CD4-positive, alpha-beta T cell treated with Interleukin-6 at 100 ng/mL for 8 hours (primary cell): Measurements from ENCODE around the gene NCOA3.

Experiments
- DNase-seq: peaks from one replicate; pipeline ENCODE4 v3.0.0-alpha.2; 2020; ENCODE audit warnings: mixed read lengths, low spot score

NCOA3 gene

DNA sequence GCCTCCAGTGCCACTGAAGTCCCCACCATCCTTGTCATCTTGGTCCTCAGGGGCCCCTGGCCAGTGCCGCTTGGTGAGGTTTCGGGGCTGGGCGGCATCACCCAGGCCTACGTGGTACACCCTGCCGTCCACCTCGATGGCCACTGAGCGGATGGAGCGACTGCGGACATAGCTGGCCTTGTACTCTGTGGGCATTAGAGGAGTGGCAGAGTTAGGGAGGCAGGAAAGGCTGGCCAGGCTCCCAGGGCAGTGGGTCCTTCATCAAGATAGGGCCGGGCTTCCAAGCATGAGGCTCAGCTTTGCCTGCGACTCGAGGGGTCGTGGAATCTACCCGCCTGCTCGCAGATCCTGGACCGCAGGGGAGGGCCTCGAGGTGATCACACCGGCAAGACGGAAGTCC lies 164.6 kb downstream of the NCOA3 start:
- no peak for DNase-seq

DNA sequence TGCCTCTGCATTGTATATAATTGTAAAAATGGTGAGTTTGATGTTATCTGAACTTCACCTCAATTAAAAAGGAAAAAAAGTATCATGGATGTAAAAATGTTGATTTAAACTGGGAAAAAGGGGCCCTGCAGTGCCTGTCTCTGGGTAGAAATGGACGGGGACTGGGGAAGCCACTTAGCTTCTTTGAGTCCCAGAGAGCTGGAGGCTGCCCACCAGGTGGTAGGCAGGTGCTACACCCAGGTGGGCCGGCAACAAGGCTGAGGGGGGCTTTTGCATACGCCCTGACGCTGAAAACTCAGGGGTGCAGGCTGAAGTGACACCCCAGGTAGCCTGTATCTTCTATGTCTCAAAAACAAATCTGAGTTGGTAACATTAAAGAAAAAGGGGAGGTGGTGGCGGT lies 165.4 kb downstream of the NCOA3 start:
- DNase-seq = no peak

DNA sequence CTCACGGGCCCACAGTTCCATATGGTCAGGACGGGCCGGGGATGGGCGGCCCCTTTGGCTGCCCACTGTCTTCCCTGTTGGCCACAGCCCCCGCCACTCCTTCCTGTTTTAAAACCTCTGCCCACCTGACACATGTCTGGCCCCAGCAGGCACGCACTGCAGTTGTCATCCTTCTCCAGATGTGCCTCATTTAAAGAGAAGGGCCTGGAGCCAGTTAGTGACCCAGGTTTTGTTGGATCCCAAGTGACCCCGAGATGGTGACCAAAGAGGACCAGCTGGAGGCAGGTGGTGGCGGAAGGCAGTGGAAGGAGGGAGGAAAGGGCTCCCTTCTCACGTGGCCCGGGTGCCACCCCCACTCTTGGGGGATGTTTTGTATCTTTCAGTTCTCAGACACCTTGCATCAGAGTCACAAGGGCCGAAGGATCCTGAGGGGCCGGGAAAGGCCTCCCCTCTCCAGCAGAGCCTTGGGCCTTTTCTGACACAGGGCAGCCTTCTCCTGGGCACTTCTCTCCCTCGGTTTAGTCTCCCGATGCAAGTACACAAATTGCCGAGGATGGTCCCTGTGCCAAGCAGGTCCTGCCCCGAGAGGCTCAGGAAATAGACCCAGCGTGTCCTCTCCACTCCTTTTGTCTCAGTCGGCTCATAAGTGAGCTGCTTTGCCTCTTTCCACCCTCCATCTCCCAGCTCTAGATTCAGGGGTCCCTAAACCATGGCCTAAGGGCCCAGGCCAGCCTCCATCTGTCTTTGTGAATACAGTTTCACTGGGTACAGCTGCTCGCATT lies 166.0 kb downstream of the NCOA3 start:
- no peak for DNase-seq

DNA sequence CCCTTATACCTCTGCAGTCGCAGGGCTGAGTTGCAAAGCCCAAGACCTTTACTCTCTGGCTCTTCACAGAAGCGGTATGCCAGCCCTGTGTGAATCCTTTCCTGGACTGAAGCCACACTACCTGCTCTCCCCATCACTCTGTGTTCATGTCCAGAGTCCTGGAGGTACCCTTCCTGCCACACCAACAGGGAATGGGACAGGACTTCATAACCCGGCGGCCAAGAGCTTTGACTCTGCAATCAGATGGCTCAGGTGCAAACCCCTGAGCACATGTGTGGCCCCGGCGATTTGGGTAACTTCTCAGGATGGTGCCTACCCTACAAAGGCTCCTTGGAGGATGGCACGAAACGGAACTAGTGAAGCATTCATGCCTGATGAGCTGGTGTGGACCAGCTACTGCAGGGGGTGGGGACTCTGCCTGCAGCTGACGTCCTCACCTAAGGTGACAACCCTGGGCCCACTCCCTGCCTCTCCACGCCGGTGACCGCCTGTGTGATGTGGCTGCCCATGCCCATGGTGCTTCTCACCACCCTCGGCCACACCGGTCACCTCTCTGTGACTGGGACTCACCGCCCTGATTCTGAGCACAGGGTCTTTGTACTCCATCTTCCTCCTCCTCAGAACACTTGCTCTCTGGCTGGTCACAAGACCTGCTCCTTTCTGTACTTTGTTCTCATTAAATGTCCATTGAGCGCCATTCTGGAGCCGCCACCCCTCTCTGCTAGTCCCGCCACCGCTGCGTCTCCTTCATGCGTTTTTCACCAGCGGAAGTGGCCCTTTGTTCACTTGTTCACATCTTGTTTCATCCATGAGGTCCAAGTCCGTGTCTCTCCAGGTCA lies 166.8 kb downstream of the NCOA3 start:
- DNase-seq = no peak

DNA sequence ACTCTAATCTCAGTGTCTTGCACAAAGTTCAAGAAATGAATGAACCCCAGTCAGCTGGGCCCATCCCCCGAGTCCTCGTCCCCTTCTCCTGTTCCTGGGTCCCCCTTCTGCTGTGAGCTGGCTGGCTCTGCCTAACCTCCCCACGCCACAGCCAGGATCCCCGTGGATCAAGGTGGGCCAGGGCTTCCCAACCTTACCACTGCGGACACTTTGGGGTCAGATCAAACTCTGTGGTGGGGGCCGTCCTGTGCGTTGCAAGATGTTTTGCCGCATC lies 167.4 kb downstream of the NCOA3 start:
- DNase-seq = no peak

DNA sequence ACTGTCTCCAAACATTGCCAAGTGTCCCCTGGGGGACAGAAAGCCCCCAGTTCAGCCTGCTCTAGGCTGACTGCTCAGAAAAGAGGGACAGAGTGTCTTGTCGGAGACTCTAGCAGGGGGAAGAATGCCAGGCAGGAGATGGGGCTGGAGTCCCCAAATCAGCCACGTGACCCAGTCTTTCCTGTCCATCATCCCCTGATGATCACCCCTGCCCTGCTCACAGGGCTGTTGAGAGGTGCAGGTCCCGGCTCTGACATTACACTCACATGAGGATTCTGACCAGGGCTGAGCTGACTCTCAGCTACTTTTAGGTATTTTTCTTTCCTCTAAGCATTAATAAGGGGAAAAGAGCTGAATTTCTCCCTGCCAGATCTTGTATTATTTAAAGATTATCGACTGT lies 167.8 kb downstream of the NCOA3 start:
- no peak for DNase-seq

DNA sequence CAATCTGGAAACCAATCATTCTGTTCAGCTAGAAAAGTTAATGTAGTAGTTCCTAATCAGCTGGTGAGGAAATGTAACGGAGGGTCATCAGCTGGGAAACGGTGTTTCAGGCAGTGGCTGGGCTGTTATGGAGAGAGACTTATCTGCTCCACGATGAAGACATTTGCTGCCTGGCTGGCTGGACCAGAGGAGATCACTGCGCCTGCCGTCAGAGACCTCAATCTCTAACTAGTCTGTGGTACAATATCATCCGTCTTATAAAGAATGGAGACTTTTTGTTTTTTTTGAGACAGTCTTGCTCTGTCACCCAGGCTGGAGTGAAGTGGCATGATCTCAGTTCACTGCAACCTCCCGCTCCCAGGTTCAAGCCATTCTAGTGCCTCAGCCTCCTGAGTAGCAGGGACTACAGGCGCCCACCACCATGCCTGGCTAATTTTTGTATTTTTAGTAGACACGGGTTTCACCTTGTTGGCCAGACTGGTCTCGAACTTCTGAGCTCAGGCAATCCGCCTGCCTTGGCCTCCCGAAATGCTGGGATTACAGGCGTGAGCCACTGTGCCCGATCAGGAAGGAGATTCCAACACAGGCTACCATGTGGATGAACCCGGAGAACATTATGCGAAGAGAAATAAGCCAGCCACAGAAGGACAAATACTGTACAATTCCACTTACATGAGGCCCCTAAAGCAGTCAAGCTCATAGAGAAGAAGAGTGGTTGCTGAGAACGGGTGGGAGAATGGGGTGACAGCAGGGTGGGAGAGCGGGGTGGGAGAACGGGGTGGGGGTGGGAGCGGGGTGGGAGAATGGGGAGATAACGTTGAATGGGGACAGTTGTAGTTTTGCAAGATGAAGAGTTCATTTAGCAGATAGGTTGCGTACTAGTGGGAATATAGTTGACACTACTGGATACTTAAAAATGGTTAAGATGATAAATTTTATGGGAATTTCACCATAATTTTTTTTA lies 168.5 kb downstream of the NCOA3 start:
- no peak for DNase-seq

DNA sequence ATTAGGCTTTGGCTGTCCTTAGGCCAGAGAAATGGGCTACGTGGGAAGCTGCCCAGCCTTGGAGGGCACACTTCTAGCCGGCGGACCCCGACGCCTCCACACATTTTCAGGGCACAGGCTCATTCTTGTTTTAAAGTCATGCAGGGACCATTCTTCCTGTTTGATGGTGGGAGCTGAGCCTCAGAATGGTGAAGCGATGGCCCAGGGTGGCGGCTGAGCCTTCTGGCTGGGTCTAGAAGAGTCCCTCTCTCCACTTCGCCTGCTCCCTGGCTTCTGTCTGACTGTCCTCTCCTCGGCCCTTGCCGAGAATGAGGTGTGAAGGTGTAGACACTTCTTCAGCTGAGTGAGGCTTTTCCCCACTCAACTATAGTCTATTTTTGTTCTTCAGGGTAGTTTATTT lies 169.2 kb downstream of the NCOA3 start:
- no peak for DNase-seq

DNA sequence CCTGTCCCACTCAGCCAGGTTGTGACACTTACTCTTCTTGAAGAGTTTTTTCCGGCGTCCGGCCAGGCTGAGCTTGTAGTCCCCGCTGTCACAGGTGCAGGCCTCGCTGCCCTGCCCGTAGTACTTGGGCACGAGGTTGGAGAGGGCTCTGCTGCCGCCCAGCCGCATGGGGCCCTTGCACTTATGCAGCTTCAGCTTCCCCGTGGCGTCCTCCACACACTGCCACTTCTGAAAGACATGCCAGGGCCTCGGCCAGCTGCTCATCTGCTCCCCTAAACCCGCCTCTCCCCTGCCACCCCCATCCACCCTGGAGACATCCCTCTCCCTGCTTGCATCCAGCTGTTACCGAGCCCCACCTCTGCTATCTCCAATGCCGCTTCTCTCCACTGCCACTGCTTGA lies 170.5 kb downstream of the NCOA3 start:
- no peak for DNase-seq

DNA sequence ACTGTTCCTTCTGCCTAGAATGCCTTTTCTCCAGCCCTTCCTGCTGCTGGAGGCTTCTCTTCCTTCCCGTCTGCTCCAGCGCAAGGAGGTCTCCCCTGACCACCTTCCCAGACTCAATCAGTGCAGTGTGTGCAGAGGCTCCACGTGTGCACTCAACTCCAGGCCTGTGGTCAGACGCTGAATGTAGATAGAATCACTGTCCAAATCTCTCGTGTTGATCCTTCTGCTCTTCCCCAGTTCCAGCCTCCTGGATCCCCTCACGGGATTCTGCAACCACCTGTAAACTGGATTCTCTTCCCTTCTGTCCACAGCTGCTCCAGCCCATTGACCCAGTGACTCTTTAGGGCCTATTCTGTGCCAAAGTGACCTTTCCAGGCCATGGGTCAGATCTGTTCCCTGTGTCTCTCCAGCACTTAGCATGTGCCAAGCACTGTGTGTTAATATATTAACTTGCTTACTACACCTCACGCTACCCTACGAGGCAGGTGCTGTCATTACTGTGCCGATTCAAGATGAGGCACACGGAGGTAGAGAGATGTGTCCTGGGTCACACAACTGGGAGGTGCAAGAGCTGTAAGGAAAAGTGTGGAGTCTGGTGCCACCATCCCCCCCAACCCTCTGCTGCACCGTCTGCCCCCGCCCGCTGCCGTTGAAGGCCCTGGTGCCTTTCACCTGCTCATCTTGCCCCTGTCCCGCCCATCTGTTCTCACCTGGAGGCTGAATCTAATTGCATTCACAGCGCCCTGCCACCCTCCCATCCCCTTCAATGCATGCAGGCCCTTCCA lies 171.4 kb downstream of the NCOA3 start:
- no peak for DNase-seq

DNA sequence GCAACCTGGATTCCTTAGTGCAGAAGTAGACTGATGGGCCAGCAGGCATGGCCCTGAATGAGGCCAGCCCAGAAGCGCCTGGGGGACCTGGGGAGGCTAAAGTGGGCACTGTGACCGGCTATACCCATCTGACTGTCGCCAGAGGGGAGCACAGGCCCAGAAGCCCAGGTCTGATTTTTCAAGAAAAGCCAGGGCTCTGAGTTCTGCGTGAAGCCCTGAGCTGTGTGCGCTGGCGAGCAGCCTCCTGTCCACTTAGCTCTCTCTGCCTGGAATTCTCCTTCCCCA lies 171.9 kb downstream of the NCOA3 start:
- DNase-seq = no peak

DNA sequence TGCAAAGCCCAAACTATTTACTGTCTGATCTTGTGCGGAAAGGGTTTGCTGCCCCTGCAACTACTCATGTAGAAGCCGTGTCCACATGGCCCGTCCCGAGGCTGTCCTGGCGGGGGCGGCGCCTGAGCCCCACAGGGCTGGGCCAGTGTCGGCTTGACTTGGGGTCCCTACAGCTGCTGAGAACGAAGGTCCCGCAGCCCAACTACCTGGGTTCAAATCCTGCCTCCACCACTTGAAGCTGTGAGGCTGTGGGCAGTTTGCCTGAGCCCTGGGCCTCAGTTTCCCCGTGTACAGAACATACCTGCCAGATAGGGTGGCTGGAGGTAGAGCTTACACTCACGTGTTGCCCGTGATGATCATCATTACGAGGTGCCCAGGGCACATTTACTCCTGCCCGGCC lies 172.5 kb downstream of the NCOA3 start:
- DNase-seq = no peak

DNA sequence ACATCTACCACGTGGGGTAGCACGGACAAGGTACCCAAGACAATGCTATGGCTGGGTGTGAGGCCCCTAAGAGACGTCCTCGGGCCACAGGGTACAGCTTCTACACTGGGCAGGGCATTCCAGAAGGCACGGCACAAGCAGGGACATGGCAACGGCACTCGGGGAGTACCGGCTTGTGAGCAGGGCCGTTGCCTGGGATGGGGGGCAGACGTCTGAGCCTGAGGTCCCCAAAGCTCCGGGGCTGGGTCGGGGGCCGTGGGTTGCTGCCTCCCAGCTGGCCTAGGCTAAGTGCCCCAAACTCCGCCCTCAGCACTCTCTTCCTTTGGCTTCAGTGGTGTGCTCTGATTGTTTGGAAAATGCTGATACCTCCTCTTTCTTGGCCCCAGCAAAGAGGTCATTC lies 173.0 kb downstream of the NCOA3 start:
- no peak for DNase-seq

DNA sequence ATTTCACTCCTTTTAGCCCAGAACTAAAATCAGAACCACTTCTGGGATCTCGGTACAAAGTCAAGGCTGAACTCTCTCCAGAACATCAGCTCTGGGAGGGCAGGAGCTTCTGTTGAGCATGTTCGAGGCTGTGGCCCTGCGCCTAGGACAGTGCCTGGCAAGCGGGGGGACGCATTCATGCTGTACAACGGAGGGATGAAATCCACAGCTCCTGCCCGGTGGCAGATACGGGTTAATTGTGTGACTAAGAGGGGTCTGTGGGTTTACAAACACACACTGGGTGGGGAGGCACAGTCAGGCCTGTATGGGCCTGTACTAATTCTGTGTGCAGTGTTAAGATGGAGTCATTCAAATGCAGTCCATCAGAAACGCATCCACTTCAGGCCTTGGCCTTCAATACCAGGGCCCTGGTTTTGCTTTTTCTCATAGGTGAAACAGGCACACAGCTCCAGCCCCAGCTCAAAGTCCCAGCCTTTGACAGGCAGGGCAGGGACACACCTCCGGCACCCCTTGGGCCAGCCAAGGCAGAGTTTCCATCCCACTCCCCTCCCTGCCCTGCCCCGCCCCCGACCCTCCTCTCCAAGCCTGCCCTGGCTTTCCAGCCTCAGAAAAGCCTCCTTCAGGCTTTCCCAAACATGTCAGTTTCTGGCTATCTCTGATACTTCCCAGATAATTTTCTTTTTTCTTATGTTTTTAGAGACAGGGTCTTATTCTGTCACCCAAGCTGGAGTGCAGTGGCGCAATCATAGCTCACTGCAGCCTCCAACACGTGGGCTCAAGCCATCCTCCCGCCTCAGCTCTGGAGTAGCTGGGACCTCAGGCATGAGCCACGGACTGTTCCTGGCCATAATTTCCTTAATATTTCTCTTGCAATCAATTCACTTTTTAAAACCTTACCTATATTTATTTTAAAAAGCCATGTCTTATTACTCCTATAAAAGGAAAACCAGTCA lies 173.8 kb downstream of the NCOA3 start:
- no peak for DNase-seq

DNA sequence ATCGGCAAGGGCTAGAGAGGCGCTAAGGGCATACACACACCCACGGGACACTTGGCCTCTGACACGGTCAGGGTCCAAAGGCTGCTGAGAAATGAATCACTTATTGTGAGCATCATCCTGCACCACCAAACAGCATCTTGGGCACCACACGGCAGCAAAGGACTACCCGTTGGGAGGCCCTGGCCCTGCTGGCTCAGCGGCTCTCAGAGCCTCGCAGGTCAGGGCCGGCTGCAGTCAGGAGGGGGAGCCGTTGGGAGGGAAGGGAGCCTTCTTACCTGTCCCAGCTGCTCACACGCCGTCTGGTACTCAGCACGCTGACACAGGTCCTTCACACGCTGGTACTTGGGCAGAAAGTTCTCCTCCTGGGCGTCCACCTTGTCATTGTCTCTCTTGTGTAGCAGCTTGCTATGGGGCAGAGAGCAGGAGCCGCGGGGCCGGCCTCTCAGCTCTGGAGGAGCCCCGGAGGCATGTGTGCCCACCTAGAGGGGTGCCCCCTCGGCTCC lies 174.6 kb downstream of the NCOA3 start:
- DNase-seq = no peak

DNA sequence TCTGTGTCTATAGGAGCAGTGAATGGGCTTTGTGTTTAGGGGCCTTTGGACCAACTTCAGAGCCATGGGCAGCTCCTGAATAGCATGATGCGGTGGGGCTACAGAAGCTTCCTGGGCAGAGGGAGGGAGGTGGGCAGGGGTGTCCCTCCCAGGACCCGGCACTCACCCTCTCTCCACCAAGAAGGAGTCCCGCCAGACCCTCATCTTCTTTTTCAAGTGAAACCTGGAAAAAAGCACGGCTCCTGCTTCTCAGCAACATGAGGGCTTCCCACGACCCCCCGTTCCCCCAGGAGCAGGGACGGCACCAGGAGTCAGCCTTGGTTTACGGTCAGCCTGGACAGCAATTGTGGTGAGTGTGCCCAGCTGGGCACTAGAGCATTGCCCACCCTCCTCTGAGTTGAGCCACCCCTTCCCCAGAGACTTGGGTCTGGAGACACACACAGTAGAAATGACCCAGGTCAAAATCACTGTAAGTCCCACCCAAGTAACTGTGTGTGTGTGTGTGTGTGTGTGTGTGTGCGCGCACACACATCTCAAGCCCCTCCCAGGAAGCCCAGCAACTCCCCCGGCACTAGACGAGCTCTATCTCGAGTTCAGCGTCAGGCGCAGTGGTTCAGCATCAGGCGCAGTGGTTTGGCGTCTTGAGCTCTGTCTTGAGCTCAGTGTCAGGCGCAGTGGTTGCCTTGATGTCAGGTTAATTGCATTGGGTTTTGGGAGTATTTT lies 175.4 kb downstream of the NCOA3 start:
- no peak for DNase-seq

DNA sequence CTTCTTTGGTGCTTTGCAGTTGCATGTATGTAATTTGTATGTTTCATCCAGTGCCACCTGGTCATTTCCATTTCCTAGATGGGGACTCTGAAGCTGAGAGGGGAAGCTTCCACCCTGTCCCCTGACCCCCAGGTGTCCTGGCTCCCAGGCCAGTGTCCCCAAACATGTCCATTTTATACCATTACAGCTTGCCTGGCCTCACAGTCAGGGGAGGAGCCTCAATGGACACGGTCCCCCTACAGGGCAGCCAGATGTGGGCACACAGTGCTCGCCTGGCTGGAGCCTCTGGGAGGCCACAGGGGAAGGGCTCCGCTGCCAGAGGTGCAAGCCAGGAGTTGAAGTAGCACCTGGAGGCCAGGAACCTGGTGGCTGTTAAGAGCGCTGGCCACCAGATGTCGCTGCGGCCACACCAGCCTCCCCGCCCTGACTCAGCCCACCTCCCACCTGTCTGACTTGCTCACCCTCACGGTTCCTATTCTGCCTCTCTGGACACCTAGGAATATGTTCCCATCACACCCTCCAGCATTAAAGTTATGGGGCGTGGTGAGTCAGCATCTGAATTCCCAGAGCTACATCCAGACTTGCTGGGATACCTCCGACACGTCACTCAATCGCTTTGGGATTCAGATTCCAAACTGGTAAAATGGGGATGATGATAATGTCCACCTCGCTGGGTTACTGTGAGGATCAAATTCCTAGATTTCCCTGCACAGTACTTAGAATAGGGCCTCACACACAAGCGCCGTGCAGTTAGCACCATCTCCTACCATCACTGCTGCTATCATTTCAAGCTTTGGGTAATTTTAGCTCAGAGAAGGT lies 176.2 kb downstream of the NCOA3 start:
- peak; percentile 30 for DNase-seq

DNA sequence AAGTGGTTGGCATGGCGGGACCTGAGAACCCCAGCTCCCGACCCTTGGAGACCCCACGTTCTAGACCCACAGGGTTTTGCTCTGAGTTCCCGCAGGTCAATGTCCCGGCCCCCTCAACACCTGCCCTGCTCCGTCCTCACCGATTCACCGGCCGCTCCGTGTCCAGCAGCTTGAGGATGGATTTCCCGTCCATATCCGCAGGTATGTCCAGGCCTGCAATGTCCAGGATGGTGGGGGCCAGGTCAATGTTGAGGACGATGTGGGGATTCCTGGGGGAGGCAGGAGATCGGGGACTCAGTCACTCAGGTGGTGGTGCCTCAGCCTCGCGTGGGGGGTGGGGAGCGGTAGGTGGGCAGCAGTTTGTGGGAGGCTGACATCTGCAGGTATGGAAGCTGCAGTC lies 176.8 kb downstream of the NCOA3 start:
- DNase-seq = no peak

DNA sequence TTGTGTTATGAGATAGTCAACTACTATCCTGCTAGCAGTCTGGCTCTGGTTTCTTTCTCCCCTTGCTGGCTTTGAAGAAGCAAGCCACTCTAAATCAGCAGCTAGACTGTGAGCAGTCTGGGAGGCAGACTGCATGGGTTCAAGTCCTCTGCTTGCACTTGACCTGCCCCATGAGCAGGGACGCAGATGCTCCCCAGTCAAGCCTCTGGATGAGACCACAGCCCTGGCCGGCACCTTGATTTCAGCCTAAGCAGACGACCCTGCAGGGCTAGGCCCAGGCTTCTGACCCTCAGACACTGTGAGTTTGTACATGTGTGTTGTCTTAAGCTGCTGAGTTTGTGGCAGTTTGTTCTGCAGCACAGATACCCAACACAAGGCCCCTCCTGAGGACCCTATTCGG lies 177.8 kb downstream of the NCOA3 start:
- DNase-seq = no peak
